Putamen (tissue), 1 donor: ENCODE results near the gene MRPL58.
A peak's percentile ranks its signal among the peaks of the same experiment; 100 is the strongest.
"Not testable (repeated sequence)": the region's sequence is repeated elsewhere in the genome, so short reads cannot be mapped to it uniquely, and the experiment has no call there.

ENCODE experiments used
- DNase-seq: peaks from one replicate; pipeline ENCODE4 v3.0.0-alpha.2; 2016; ENCODE audit warnings: low spot score

MRPL58 gene

GRCh38 chr17:75012346-75013091 is at the start of gene MRPL58:
MRPL58 (plus strand) TSS chr17:75012670; CDS start chr17:75012687, 17 bp downstream.
- DNase-seq, result peak; percentile 87

GRCh38 chr17:74963656-74964055 is 48.8 kb upstream of the MRPL58 start:
- no peak for DNase-seq

GRCh38 chr17:74964246-74964761 is 48.2 kb upstream of the MRPL58 start:
- no peak for DNase-seq

GRCh38 chr17:74964988-74965622 is 47.4 kb upstream of the MRPL58 start:
- DNase-seq, result no peak

- DNase-seq, result no peak
Measured at GRCh38 chr17:74968361-74968780, 44.1 kb upstream of the MRPL58 start.

GRCh38 chr17:74969501-74969900 is 43.0 kb upstream of the MRPL58 start:
- DNase-seq, result not testable (repeated sequence)

- no peak for DNase-seq
Measured at GRCh38 chr17:74970395-74970794, 42.1 kb upstream of the MRPL58 start.

GRCh38 chr17:74971069-74971841 is 41.2 kb upstream of the MRPL58 start:
- DNase-seq, result no peak

GRCh38 chr17:74971842-74972106 is 40.7 kb upstream of the MRPL58 start:
- DNase-seq, result no peak

GRCh38 chr17:74972107-74972972 is 40.1 kb upstream of the MRPL58 start, which contains the start of gene HID1:
HID1 (minus strand) TSS chr17:74972759; CDS start chr17:74972656, 103 bp downstream.
- peak; percentile 80 for DNase-seq

GRCh38 chr17:74972973-74973328 is 39.5 kb upstream of the MRPL58 start:
- no peak for DNase-seq

- DNase-seq, result no peak
Measured at GRCh38 chr17:74975943-74976342, 36.5 kb upstream of the MRPL58 start.

GRCh38 chr17:74977802-74978201 is 34.7 kb upstream of the MRPL58 start:
- no peak for DNase-seq

GRCh38 chr17:74978240-74978639 is 34.2 kb upstream of the MRPL58 start:
- no peak for DNase-seq

GRCh38 chr17:74979408-74980146 is 32.9 kb upstream of the MRPL58 start:
- no peak for DNase-seq

- no peak for DNase-seq
Measured at GRCh38 chr17:74981318-74981978, 31.0 kb upstream of the MRPL58 start.

- DNase-seq, result peak; percentile 91
Measured at GRCh38 chr17:74981979-74982662, 30.3 kb upstream of the MRPL58 start.

GRCh38 chr17:74982663-74983313 is 29.7 kb upstream of the MRPL58 start:
- DNase-seq, result not testable (repeated sequence)

- DNase-seq, result no peak
Measured at GRCh38 chr17:74986206-74986576, 26.3 kb upstream of the MRPL58 start.
